Measurements from ENCODE around the gene MACROD2. TPM values are rescaled to one million over a fixed set of nuclear protein-coding genes. Genes with fewer than 3 reads are reported as not detected.
"Not testable (repeated sequence)": the region's sequence is repeated elsewhere in the genome, so short reads cannot be mapped to it uniquely, and the experiment has no call there.

Gene MACROD2
- total RNA-seq, 1 experiment from 2014 or later, result 3.1 TPM

DNA sequence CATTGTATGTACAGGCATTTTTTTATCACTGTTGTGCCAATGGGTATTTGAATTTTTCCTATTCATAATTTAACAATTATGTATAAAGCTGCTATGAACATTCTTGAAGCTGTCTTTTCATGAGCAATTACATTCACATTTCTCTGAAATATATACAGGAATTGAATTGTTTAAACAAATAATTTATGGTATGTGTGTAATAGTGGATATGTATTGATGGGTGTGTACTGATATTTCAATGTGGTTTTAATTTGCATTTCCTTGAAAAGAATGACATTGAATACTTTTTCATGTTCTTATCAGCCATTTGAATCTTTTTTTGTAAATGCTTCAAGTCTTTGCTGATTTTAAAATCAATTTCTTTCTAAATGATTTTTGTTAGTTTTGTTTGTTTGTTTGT lies 971.5 kb downstream of the MACROD2 start:
- no peaks in the 10 kb centered on the region for H3K27me3 Mint-ChIP-seq (ENCODE audit: insufficient read depth, unreplicated experiment)
- intact Hi-C loops (cut with micrococcal nuclease), result no loop called here
- BruUV-seq (replicated peaks), result no TSS peak
- TF ChIP-seq, protein P1, sequence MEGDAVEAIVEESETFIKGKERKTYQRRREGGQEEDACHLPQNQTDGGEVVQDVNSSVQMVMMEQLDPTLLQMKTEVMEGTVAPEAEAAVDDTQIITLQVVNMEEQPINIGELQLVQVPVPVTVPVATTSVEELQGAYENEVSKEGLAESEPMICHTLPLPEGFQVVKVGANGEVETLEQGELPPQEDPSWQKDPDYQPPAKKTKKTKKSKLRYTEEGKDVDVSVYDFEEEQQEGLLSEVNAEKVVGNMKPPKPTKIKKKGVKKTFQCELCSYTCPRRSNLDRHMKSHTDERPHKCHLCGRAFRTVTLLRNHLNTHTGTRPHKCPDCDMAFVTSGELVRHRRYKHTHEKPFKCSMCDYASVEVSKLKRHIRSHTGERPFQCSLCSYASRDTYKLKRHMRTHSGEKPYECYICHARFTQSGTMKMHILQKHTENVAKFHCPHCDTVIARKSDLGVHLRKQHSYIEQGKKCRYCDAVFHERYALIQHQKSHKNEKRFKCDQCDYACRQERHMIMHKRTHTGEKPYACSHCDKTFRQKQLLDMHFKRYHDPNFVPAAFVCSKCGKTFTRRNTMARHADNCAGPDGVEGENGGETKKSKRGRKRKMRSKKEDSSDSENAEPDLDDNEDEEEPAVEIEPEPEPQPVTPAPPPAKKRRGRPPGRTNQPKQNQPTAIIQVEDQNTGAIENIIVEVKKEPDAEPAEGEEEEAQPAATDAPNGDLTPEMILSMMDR (IDR thresholded peaks at IDR 0.05; ENCODE audit: unreplicated experiment), result no peak
- no peaks in the 10 kb centered on the region for H3K9me3 Mint-ChIP-seq (ENCODE audit: unreplicated experiment)
- DNase-seq (ENCODE audit: unreplicated experiment), result no peak
- no peaks in the 10 kb centered on the region for H3K36me3 Mint-ChIP-seq (ENCODE audit: insufficient read depth, unreplicated experiment)
- POLR2A ChIA-PET, result no interaction called here
- H3K4me3 Mint-ChIP-seq (ENCODE audit: unreplicated experiment), result no peak overlapping the region
- H3K27ac Mint-ChIP-seq (ENCODE audit: low read depth, unreplicated experiment), result no peak overlapping the region
- peaks cover 23% of the 10 kb centered on the region for H3K4me1 Mint-ChIP-seq (ENCODE audit: insufficient read depth, unreplicated experiment)
- CTCF ChIA-PET, result interaction anchor here (0.6 to 0.7 kb wide), 3 partner anchors 24 to 1195 kb away, joined by 3 to 4 read pairs (median 4); no protein-coding TSS in a partner anchor

DNA sequence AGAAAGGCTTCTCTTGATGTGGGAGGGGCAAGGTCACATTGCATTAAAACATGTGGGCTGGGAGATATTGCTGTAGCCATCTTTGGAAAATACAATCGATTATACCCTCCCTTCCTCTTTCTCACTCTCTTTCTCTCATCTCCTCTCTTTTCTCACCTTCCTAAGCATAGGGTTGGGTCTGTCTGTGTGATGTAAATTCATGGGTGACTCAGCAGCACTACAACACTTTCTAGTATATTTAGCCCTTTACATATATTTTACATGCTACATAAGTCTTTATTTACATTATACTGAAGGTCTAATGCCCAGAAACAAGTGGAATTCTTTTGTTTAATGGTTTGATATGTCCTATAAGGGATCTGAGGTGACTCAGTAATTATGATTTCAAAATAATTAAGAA lies 976.9 kb downstream of the MACROD2 start:
- H3K27me3 Mint-ChIP-seq (ENCODE audit: insufficient read depth, unreplicated experiment), result no peaks in the 10 kb centered on the region
- no peaks in the 10 kb centered on the region for H3K36me3 Mint-ChIP-seq (ENCODE audit: insufficient read depth, unreplicated experiment)
- CTCF ChIA-PET, result interaction anchor here (0.7 to 1.5 kb wide), 2 partner anchors 15 to 20 kb away, joined by 3 to 5 read pairs; no protein-coding TSS in a partner anchor
- no peaks in the 10 kb centered on the region for H3K4me1 Mint-ChIP-seq (ENCODE audit: insufficient read depth, unreplicated experiment)
- no peak overlapping the region for H3K4me3 Mint-ChIP-seq (ENCODE audit: unreplicated experiment)
- no TSS peak for BruUV-seq (replicated peaks)
- intact Hi-C loops (cut with micrococcal nuclease), result no loop called here
- TF ChIP-seq, protein P1 (IDR thresholded peaks at IDR 0.05; ENCODE audit: unreplicated experiment), result no peak
- DNase-seq (ENCODE audit: unreplicated experiment), result no peak
- POLR2A ChIA-PET, result interaction anchor here (0.9 to 1.5 kb wide), 2 partner anchors 9 to 91 kb away, joined by 3 to 10 read pairs; no protein-coding TSS in a partner anchor
- H3K9me3 Mint-ChIP-seq (ENCODE audit: unreplicated experiment), result no peaks in the 10 kb centered on the region
- H3K27ac Mint-ChIP-seq (ENCODE audit: low read depth, unreplicated experiment), result no peak overlapping the region

DNA sequence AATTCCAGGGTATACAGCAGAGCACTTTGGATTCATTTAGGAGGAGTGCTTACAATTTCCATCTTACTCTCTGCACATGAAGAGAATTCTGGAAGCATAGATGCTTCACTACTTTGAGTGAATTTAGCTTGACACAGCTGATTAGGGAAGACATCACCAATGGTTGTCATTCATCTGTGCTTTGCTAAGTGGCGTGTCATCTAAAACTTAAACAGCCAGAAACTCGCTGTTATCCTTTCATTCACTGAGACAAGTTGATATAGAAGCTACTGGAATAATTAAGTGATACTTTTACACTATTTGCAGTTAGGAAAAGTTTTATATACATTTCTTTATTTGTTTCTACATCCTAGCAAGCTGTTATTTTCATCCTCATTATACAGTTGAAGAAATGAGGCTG lies 977.4 kb downstream of the MACROD2 start:
- TF ChIP-seq, protein P1 (IDR thresholded peaks at IDR 0.05; ENCODE audit: unreplicated experiment), result no peak
- POLR2A ChIA-PET, result interaction anchor here (0.6 to 1.5 kb wide), 3 partner anchors 10 to 90 kb away, joined by 3 to 10 read pairs (median 3); no protein-coding TSS in a partner anchor
- Mint-ChIP-seq H3K36me3 (ENCODE audit: insufficient read depth, unreplicated experiment) (no peaks in the 10 kb centered on the region), H3K27ac (ENCODE audit: low read depth, unreplicated experiment) (no peak overlapping the region), H3K27me3 (ENCODE audit: insufficient read depth, unreplicated experiment) (no peaks in the 10 kb centered on the region), H3K4me1 (ENCODE audit: insufficient read depth, unreplicated experiment) (no peaks in the 10 kb centered on the region), H3K4me3 (ENCODE audit: unreplicated experiment) (no peak overlapping the region), H3K9me3 (ENCODE audit: unreplicated experiment) (no peaks in the 10 kb centered on the region)
- CTCF ChIA-PET, result interaction anchor here (1.5 kb wide), 1 partner anchor 15 kb away, joined by 3 read pairs; no protein-coding TSS in a partner anchor
- no TSS peak for BruUV-seq (replicated peaks)
- intact Hi-C loops (cut with micrococcal nuclease), result no loop called here
- DNase-seq (ENCODE audit: unreplicated experiment), result no peak

DNA sequence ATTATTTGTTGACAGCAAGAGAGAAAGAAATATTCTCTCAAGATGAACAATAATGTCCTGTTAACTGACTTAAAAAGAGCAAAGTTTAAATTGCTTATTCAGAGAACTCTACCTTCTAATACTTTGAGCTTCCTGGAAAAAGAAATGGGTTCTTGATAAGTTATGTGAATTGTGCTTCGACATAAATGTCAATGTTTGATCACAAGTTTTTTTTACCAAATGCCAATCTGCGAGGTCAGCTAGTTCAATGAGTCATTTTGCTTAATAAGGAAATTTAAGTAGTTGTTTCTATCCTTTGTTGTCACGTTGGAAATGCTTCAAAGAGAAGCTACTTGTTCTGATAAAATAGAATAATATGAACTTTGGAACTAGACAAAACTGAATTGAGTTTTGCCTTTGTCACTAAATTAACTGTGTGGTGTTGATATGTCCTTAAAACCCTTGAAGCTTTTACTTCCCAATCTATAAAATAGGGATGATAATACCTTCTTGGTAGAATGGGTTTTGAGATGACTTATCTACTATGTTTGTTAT lies 984.2 kb downstream of the MACROD2 start:
- peaks cover 6% of the 10 kb centered on the region for H3K36me3 Mint-ChIP-seq (ENCODE audit: insufficient read depth, unreplicated experiment)
- intact Hi-C loops (cut with micrococcal nuclease), result no loop called here
- H3K4me3 Mint-ChIP-seq (ENCODE audit: unreplicated experiment), result no peak overlapping the region
- BruUV-seq (replicated peaks), result no TSS peak
- peaks cover 14% of the 10 kb centered on the region for H3K9me3 Mint-ChIP-seq (ENCODE audit: unreplicated experiment)
- no peaks in the 10 kb centered on the region for H3K27me3 Mint-ChIP-seq (ENCODE audit: insufficient read depth, unreplicated experiment)
- H3K27ac Mint-ChIP-seq (ENCODE audit: low read depth, unreplicated experiment), result no peak overlapping the region
- DNase-seq (ENCODE audit: unreplicated experiment), result no peak
- CTCF ChIA-PET, result interaction anchor here (0.6 to 1.2 kb wide), 5 partner anchors 10 to 642 kb away, joined by 3 to 4 read pairs (median 3); partner anchors contain the start of gene FLRT3
- TF ChIP-seq, protein P1 (IDR thresholded peaks at IDR 0.05; ENCODE audit: unreplicated experiment), result no peak
- POLR2A ChIA-PET, result interaction anchor here (0.5 to 6.7 kb wide), 10 partner anchors 11 to 642 kb away, joined by 3 to 32 read pairs (median 8); partner anchors contain the start of gene FLRT3
- H3K4me1 Mint-ChIP-seq (ENCODE audit: insufficient read depth, unreplicated experiment), result no peaks in the 10 kb centered on the region

DNA sequence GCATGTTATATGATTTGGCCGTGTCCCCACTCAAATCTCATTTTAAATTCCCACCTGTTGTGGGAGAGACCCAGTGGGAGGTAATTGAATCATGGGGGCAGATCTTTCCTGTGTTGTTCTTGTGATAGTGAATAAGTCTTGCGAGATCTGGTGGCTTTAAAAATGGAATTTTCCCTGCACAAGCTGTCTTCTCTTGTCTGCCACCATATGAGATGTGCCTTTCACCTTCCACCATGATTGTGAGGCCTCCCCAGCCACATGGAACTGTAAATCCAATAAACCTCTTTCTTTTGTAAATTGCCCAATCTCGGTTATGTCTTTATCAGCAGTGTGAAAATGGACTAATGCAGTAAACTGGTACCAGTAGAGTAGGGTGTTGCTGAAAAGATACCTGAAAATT lies 986.2 kb downstream of the MACROD2 start:
- H3K4me3 Mint-ChIP-seq (ENCODE audit: unreplicated experiment); H3K36me3 Mint-ChIP-seq (ENCODE audit: insufficient read depth, unreplicated experiment); intact Hi-C loops (cut with micrococcal nuclease); BruUV-seq (replicated peaks); H3K27ac Mint-ChIP-seq (ENCODE audit: low read depth, unreplicated experiment); DNase-seq (ENCODE audit: unreplicated experiment); H3K4me1 Mint-ChIP-seq (ENCODE audit: insufficient read depth, unreplicated experiment); H3K27me3 Mint-ChIP-seq (ENCODE audit: insufficient read depth, unreplicated experiment): not testable (repeated sequence)
- ChIA-PET POLR2A (interaction anchor here (0.6 to 6.7 kb wide), 2 partner anchors 11 to 385 kb away, joined by 4 to 32 read pairs; no protein-coding TSS in a partner anchor), CTCF (interaction anchor here (0.6 to 0.7 kb wide), 3 partner anchors 257 to 919 kb away, joined by 3 to 5 read pairs (median 3); no protein-coding TSS in a partner anchor)
- H3K9me3 Mint-ChIP-seq (ENCODE audit: unreplicated experiment), result peaks cover 14% of the 10 kb centered on the region

DNA sequence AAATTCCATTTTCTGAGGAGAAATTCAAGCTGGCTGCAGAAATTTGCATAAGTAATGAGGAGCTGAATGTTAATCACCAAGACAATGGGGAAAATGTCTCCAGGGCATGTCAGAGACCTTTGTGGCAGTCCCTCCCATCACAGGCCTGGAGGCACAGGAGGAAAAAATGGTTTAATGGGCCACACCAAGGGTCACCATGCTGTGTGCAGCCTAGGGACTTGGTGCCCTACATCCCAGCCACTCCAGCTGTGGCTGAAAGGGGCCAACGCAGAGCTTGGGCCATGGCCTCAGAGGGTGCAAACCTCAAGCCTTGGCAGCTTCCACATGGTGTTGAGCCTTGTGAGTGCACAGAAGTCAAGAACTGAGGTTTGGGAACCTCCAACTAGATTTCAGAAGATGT lies 987.0 kb downstream of the MACROD2 start:
- peaks cover 12% of the 10 kb centered on the region for H3K36me3 Mint-ChIP-seq (ENCODE audit: insufficient read depth, unreplicated experiment)
- intact Hi-C loops (cut with micrococcal nuclease); DNase-seq (ENCODE audit: unreplicated experiment); H3K27ac Mint-ChIP-seq (ENCODE audit: low read depth, unreplicated experiment); H3K4me1 Mint-ChIP-seq (ENCODE audit: insufficient read depth, unreplicated experiment); H3K27me3 Mint-ChIP-seq (ENCODE audit: insufficient read depth, unreplicated experiment); BruUV-seq (replicated peaks); CTCF ChIA-PET; H3K4me3 Mint-ChIP-seq (ENCODE audit: unreplicated experiment): not testable (repeated sequence)
- peaks cover 14% of the 10 kb centered on the region for H3K9me3 Mint-ChIP-seq (ENCODE audit: unreplicated experiment)
- POLR2A ChIA-PET, result interaction anchor here (6.7 kb wide), 1 partner anchor 10 kb away, joined by 32 read pairs; no protein-coding TSS in a partner anchor

Data from MCF 10A (cell line).